Caco-2 (cell line): ENCODE results near the gene JCHAIN. TPM values are rescaled to one million over a fixed set of nuclear protein-coding genes. Genes with fewer than 3 reads are reported as not detected.
"Not testable (repeated sequence)": the region's sequence is repeated elsewhere in the genome, so short reads cannot be mapped to it uniquely, and the experiment has no call there.

ENCODE experiments used
- BruUV-seq: library from RNA; stranded (reverse); fragments of 400-500 nt; replicated peaks from 2 replicates; lab custom pipeline; 2021; lab: Mats Ljungman, UMichigan
- CTCF ChIA-PET: fragments of 300-600 bp; sonication (Branson Sonifier 250); formaldehyde crosslinking; loops from one replicate; lab custom pipeline; 2022; ENCODE audit warnings: antibody characterized with exemption; lab: Charles Lee
- POLR2A ChIA-PET: fragments of 300-600 bp; sonication (Branson Sonifier 250); formaldehyde crosslinking; loops from one replicate; lab custom pipeline; 2022; ENCODE audit warnings: antibody characterized with exemption; lab: Charles Lee
- DNase-seq, 2 experiments: peaks; one replicate each; pipeline versions ENCODE4 v3.0.0 to v3.0.0-alpha.2; 2020 to 2022
- H3K27me3 ChIP-seq: replicated peaks from 2 replicates; pipeline ENCODE4 v1.6.0; 2011; ENCODE audit warnings: low read length; ENCODE audit not compliant: control insufficient read depth, insufficient read depth
- H3K36me3 ChIP-seq: 2 replicates; pipeline ENCODE4 v1.5.1; 2011; ENCODE audit warnings: low read length; ENCODE audit not compliant: control insufficient read depth, insufficient read depth
- H3K4me1 ChIP-seq: fragments of 250-450 bp; sonication (Bioruptor Pico); 2 replicates; pipeline ENCODE4 v1.5.1; 2020; ENCODE audit warnings: mild to moderate bottlenecking
- H3K4me3 ChIP-seq: 2 replicates; pipeline ENCODE4 v1.5.1; 2011; ENCODE audit warnings: low read depth, mild to moderate bottlenecking, control low read depth, low read length
- H3K9me3 ChIP-seq: fragments of 250-450 bp; sonication (Bioruptor Pico); 2 replicates; pipeline ENCODE4 v1.5.1; 2020; ENCODE audit warnings: mild to moderate bottlenecking, moderate library complexity
- H3K27ac Mint-ChIP-seq: one replicate; pipeline ENCODE4 v1.8.0; 2022; ENCODE audit warnings: mixed read lengths; ENCODE audit not compliant: unreplicated experiment
- H3K27me3 Mint-ChIP-seq: one replicate; pipeline ENCODE4 v1.8.0; 2022; ENCODE audit warnings: mixed read lengths; ENCODE audit not compliant: insufficient read depth, unreplicated experiment
- H3K36me3 Mint-ChIP-seq: one replicate; pipeline ENCODE4 v1.8.0; 2022; ENCODE audit warnings: mild to moderate bottlenecking, mixed read lengths; ENCODE audit not compliant: insufficient read depth, unreplicated experiment
- H3K4me1 Mint-ChIP-seq: one replicate; pipeline ENCODE4 v1.8.0; 2022; ENCODE audit warnings: low read depth, mixed read lengths; ENCODE audit not compliant: unreplicated experiment
- H3K4me3 Mint-ChIP-seq: one replicate; pipeline ENCODE4 v1.8.0; 2022; ENCODE audit warnings: mild to moderate bottlenecking, moderate library complexity, mixed read lengths; ENCODE audit not compliant: unreplicated experiment
- H3K9me3 Mint-ChIP-seq: one replicate; pipeline ENCODE4 v1.8.0; 2022; ENCODE audit warnings: mixed read lengths; ENCODE audit not compliant: unreplicated experiment
- intact Hi-C: fragments of 100-400 bp; cut with micrococcal nuclease; formaldehyde crosslinking; loops from one replicate; pipeline ENCODE4 v1.10.0; 2022; ENCODE audit not compliant: unreplicated experiment
- total RNA-seq: library from RNA; stranded (reverse); gene quantifications from 2 replicates; pipeline ENCODE4 v1.2.3, GENCODE V29; 2022
- TF ChIP-seq, protein P1 (sequence below), 2 experiments: fragments of 200-600 bp in 1 of 2; IDR thresholded peaks; 1 replicate in 1 of 2; 2 replicates in 1 of 2; pipeline versions ENCODE4 v1.5.1 to v1.8.0; 2011 to 2022; ENCODE audit warnings: antibody characterized with exemption in 1 of 2, control low read depth in 1 of 2, inconsistent platforms in 1 of 2, low read depth in 1 of 2, low read length in 1 of 2, mild to moderate bottlenecking in 1 of 2, moderate library complexity in 1 of 2; ENCODE audit not compliant: insufficient read depth in 1 of 2, severe bottlenecking in 1 of 2, unreplicated experiment in 1 of 2

The JCHAIN gene
- total RNA-seq, 1 experiment from 2014 or later: not detected

DNA sequence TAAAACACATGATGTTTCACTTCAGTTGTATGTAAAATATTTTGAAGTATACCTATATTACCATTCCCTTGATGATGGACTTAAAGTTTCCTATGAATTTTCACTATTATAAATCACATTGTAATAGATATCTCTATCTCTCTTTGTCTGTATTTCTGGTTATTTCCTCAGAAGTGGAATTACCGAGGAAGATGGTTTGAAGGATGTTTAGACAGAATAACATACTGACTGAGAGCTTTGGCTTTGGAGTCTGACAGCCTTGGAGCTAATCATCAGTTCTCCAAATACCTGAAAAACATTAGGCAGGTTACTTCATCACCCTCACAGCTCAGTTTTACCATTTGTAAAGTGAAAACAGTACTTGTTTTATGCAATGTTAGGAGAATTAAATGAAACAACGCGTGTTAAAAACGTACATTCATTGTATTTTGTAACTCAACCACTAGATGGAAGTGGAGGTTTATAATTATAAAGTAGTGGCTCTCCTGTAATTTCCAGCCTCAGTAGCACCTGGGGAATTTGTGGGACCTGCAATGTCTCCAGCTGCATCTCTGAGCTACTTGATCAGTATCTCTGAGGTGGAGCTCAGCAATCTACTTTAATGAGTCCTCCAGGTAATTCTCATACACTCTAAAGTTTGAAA lies 14.3 kb downstream of the JCHAIN start:
- Histone ChIP-seq H3K4me1 (peaks cover 3% of the 10 kb centered on the region; the same call in 1 of the 2 replicates), H3K36me3 (no peaks in the 10 kb centered on the region), H3K27me3 (no peaks in the 10 kb centered on the region), H3K4me3 (no peak overlapping the region), H3K9me3 (no peaks in the 10 kb centered on the region)
- Mint-ChIP-seq H3K27me3 (no peaks in the 10 kb centered on the region), H3K27ac (no peak overlapping the region), H3K4me1 (peaks cover 7% of the 10 kb centered on the region), H3K9me3 (no peaks in the 10 kb centered on the region), H3K36me3 (no peaks in the 10 kb centered on the region), H3K4me3 (no peak overlapping the region)
- TF ChIP-seq, protein P1, sequence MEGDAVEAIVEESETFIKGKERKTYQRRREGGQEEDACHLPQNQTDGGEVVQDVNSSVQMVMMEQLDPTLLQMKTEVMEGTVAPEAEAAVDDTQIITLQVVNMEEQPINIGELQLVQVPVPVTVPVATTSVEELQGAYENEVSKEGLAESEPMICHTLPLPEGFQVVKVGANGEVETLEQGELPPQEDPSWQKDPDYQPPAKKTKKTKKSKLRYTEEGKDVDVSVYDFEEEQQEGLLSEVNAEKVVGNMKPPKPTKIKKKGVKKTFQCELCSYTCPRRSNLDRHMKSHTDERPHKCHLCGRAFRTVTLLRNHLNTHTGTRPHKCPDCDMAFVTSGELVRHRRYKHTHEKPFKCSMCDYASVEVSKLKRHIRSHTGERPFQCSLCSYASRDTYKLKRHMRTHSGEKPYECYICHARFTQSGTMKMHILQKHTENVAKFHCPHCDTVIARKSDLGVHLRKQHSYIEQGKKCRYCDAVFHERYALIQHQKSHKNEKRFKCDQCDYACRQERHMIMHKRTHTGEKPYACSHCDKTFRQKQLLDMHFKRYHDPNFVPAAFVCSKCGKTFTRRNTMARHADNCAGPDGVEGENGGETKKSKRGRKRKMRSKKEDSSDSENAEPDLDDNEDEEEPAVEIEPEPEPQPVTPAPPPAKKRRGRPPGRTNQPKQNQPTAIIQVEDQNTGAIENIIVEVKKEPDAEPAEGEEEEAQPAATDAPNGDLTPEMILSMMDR (IDR thresholded peaks at IDR 0.05; ENCODE audit: insufficient read depth in 1 of 2, low read depth in 1 of 2, low read length in 1 of 2, severe bottlenecking in 1 of 2, unreplicated experiment in 1 of 2): peak in 1 of 2 experiments; percentile 31
- intact Hi-C loops: loop anchor here (1.0 to 5.0 kb wide), 3 partner anchors 36 to 359 kb away; partner anchors contain the start of gene UTP3
- BruUV-seq: no TSS peak
- CTCF ChIA-PET: interaction anchor here (0.9 kb wide), 1 partner anchor 358 kb away, joined by 3 read pairs; no protein-coding TSS in a partner anchor
- peak in 1 of 2 experiments; percentile 20 for DNase-seq
- POLR2A ChIA-PET: no interaction called here

DNA sequence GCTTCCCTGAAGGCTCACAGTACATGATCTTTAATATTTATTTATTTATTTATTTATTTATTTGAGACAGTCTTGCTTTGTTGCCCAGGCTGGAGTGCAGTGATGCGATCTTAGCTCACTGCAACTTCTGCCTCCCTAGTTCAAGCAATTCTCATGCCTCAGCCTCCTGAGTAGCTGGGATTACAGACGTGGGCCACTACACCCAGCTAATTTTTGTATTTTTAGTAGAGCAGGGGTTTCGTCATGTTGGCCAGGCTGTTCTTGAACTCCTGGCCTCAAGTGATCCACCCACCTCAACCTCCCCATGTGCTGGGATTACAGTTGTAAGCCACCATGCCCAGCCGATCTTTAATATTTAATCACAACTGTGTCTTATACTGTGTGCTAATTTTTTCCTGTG lies 15.6 kb downstream of the JCHAIN start:
- H3K4me3 ChIP-seq, CTCF ChIA-PET, POLR2A ChIA-PET, H3K4me1 ChIP-seq, H3K27me3 Mint-ChIP-seq, H3K4me3 Mint-ChIP-seq, H3K27me3 ChIP-seq, DNase-seq, BruUV-seq, H3K36me3 ChIP-seq, H3K9me3 ChIP-seq, H3K27ac Mint-ChIP-seq, H3K9me3 Mint-ChIP-seq, H3K4me1 Mint-ChIP-seq, H3K36me3 Mint-ChIP-seq: not testable (repeated sequence)
- intact Hi-C loops: loop anchor here (5.0 kb wide), 1 partner anchor 57 kb away; no protein-coding TSS in a partner anchor

DNA sequence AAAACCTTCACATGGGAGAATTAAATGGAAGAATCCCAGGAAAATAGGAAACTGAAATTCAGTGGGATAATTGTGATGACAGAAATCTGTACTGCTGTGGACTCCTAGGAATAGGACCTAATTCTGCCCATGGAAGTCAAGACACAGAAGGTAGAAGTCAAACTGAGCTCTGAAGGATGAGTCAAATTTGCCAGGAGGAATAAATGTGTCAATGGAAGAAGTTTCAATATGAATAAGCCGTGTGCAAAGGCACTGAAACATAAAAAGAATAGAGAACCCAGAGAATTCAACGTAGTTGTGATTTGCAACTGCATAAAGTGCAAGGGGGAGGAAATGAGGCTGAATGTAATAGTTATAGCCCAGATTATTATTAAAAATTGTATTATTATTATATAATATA lies 26.1 kb downstream of the JCHAIN start:
- Mint-ChIP-seq H3K27me3 (peaks cover 5% of the 10 kb centered on the region), H3K4me1 (no peaks in the 10 kb centered on the region), H3K4me3 (no peak overlapping the region), H3K27ac (no peak overlapping the region), H3K9me3 (no peaks in the 10 kb centered on the region), H3K36me3 (no peaks in the 10 kb centered on the region)
- no peak overlapping the region for H3K4me3 ChIP-seq
- DNase-seq: no peak
- no peaks in the 10 kb centered on the region for H3K4me1 ChIP-seq
- intact Hi-C loops: no loop called here
- ChIA-PET CTCF (no interaction called here), POLR2A (no interaction called here)
- TF ChIP-seq, protein P1 (IDR thresholded peaks at IDR 0.05; ENCODE audit: insufficient read depth in 1 of 2, low read depth in 1 of 2, low read length in 1 of 2, severe bottlenecking in 1 of 2, unreplicated experiment in 1 of 2): no peak
- no peaks in the 10 kb centered on the region for H3K27me3 ChIP-seq
- BruUV-seq: no TSS peak
- no peaks in the 10 kb centered on the region for H3K36me3 ChIP-seq
- no peaks in the 10 kb centered on the region for H3K9me3 ChIP-seq
